ENCODE results near the gene PIBF1. TPM values are rescaled to one million over a fixed set of nuclear protein-coding genes. Genes with fewer than 3 reads are reported as not detected.

PIBF1 gene
- total and polyA plus RNA-seq, 10 of the 15 experiments (the other 5 are each of a cell fraction or from before 2014, with no cell fraction given), result 6.4 to 24.5 (median 11.1) TPM

DNA sequence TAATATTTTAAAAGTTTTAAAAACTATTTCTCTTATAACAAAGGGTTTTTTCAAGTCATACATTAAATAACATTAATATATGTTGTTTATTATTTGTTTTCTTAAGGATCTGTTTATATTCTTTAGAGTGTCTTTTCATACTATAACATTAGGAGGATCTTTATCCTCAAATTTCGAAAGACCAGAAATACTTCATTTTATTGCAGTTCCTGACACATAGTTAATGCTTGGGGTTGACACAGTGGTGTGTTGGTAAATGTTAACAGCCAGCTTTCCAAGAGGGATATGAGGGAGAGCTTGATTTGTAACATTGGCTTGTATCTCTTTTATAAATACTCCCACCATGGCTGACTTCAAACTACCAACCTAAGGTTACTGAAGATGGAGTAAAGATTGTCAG lies 150.3 kb downstream of the PIBF1 start:
- ChIA-PET RAD21 (ENCODE audit: unreplicated experiment) (no interaction called here), POLR2A (interaction anchor here (0.7 kb wide), 1 partner anchor 13 kb away, joined by 3 read pairs; no protein-coding TSS in a partner anchor), CTCF (no interaction called here), SMC1A (ENCODE audit: uncharacterized antibody, unreplicated experiment) (interaction anchor here (0.6 to 1.0 kb wide), 2 partner anchors 114 to 872 kb away, joined by 3 read pairs; no protein-coding TSS in a partner anchor)
- FAIRE-seq (no peak), ATAC-seq (no peak), DNase-seq (ENCODE audit: low read depth, low spot score) (no peak)
- Histone ChIP-seq H3K9ac (ENCODE audit: control insufficient read depth, insufficient read depth, low read length) (no peak overlapping the region), H3K27me3 (replicated peaks in 1 of 2; ENCODE audit: control insufficient read depth in 2 of 2, insufficient read depth in 2 of 2, low read length in 1 of 2) (no peaks in the 10 kb centered on the region), H3K79me2 (ENCODE audit: control insufficient read depth, insufficient read depth, low read length) (no peaks in the 10 kb centered on the region), H3K4me1 (ENCODE audit: control insufficient read depth, insufficient read depth, low read length) (no peaks in the 10 kb centered on the region), H3K4me3 (no peak overlapping the region), H3K4me2 (ENCODE audit: control insufficient read depth, insufficient read depth) (no peak overlapping the region), H3K36me3 (ENCODE audit: control insufficient read depth in 2 of 2, insufficient read depth in 2 of 2, low read length in 1 of 2) (no peaks in the 10 kb centered on the region), H2AFZ (ENCODE audit: control insufficient read depth, low read depth, low read length) (no peak overlapping the region), H3K9me3 (replicated peaks; ENCODE audit: control insufficient read depth, insufficient read depth, low read length) (no peaks in the 10 kb centered on the region), H3K27ac (ENCODE audit: control insufficient read depth, insufficient read depth) (no peak overlapping the region), H4K20me1 (ENCODE audit: control insufficient read depth, insufficient read depth) (no peaks in the 10 kb centered on the region)
- no TSS peak for BruUV-seq (replicated peaks)
- intact Hi-C loops (cut with micrococcal nuclease; ENCODE audit: unreplicated experiment), result no loop called here
- WGBS (ENCODE audit: insufficient coverage, insufficient replicate concordance, low lambda C conversion rate, missing lambda C conversion rate), result 100% methylated on average over 1 of the region's 1 CpG
- in situ Hi-C loops (cut with MboI), result no loop called here
- TF ChIP-seq, protein P1, sequence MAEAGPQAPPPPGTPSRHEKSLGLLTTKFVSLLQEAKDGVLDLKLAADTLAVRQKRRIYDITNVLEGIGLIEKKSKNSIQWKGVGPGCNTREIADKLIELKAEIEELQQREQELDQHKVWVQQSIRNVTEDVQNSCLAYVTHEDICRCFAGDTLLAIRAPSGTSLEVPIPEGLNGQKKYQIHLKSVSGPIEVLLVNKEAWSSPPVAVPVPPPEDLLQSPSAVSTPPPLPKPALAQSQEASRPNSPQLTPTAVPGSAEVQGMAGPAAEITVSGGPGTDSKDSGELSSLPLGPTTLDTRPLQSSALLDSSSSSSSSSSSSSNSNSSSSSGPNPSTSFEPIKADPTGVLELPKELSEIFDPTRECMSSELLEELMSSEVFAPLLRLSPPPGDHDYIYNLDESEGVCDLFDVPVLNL (IDR thresholded peaks at IDR 0.05; ENCODE audit: low read depth, low read length), result no peak
- TF ChIP-seq NFIC (IDR thresholded peaks at IDR 0.05; ENCODE audit: low read depth, low read length), result no peak
- TF ChIP-seq, protein P2, sequence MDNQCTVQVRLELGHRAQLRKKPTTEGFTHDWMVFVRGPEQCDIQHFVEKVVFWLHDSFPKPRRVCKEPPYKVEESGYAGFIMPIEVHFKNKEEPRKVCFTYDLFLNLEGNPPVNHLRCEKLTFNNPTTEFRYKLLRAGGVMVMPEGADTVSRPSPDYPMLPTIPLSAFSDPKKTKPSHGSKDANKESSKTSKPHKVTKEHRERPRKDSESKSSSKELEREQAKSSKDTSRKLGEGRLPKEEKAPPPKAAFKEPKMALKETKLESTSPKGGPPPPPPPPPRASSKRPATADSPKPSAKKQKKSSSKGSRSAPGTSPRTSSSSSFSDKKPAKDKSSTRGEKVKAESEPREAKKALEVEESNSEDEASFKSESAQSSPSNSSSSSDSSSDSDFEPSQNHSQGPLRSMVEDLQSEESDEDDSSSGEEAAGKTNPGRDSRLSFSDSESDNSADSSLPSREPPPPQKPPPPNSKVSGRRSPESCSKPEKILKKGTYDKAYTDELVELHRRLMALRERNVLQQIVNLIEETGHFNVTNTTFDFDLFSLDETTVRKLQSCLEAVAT (IDR thresholded peaks at IDR 0.05), result no peak
- TF ChIP-seq SRF (IDR thresholded peaks at IDR 0.05; ENCODE audit: low read depth in 2 of 2, low read length in 2 of 2), result no peak
- TF ChIP-seq, protein P3, sequence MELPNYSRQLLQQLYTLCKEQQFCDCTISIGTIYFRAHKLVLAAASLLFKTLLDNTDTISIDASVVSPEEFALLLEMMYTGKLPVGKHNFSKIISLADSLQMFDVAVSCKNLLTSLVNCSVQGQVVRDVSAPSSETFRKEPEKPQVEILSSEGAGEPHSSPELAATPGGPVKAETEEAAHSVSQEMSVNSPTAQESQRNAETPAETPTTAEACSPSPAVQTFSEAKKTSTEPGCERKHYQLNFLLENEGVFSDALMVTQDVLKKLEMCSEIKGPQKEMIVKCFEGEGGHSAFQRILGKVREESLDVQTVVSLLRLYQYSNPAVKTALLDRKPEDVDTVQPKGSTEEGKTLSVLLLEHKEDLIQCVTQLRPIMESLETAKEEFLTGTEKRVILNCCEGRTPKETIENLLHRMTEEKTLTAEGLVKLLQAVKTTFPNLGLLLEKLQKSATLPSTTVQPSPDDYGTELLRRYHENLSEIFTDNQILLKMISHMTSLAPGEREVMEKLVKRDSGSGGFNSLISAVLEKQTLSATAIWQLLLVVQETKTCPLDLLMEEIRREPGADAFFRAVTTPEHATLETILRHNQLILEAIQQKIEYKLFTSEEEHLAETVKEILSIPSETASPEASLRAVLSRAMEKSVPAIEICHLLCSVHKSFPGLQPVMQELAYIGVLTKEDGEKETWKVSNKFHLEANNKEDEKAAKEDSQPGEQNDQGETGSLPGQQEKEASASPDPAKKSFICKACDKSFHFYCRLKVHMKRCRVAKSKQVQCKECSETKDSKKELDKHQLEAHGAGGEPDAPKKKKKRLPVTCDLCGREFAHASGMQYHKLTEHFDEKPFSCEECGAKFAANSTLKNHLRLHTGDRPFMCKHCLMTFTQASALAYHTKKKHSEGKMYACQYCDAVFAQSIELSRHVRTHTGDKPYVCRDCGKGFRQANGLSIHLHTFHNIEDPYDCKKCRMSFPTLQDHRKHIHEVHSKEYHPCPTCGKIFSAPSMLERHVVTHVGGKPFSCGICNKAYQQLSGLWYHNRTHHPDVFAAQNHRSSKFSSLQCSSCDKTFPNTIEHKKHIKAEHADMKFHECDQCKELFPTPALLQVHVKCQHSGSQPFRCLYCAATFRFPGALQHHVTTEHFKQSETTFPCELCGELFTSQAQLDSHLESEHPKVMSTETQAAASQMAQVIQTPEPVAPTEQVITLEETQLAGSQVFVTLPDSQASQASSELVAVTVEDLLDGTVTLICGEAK (IDR thresholded peaks at IDR 0.05; ENCODE audit: borderline replicate concordance), result no peak
- TF ChIP-seq JUND (IDR thresholded peaks at IDR 0.05; ENCODE audit: low read depth, low read length), result no peak
- no peak for TF ChIP-seq IKZF2 (IDR thresholded peaks at IDR 0.05)
- TF ChIP-seq, protein P4, sequence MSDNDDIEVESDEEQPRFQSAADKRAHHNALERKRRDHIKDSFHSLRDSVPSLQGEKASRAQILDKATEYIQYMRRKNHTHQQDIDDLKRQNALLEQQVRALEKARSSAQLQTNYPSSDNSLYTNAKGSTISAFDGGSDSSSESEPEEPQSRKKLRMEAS (IDR thresholded peaks at IDR 0.05; ENCODE audit: low read depth, low read length), result no peak
- TF ChIP-seq EED (IDR thresholded peaks at IDR 0.05; ENCODE audit: low read depth), result no peak
- TF ChIP-seq MEF2A (IDR thresholded peaks at IDR 0.05; ENCODE audit: insufficient read depth, low read depth, low read length), result no peak
- TF ChIP-seq, protein P5, sequence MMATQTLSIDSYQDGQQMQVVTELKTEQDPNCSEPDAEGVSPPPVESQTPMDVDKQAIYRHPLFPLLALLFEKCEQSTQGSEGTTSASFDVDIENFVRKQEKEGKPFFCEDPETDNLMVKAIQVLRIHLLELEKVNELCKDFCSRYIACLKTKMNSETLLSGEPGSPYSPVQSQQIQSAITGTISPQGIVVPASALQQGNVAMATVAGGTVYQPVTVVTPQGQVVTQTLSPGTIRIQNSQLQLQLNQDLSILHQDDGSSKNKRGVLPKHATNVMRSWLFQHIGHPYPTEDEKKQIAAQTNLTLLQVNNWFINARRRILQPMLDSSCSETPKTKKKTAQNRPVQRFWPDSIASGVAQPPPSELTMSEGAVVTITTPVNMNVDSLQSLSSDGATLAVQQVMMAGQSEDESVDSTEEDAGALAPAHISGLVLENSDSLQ (IDR thresholded peaks at IDR 0.05), result no peak
- TF ChIP-seq, protein P6, sequence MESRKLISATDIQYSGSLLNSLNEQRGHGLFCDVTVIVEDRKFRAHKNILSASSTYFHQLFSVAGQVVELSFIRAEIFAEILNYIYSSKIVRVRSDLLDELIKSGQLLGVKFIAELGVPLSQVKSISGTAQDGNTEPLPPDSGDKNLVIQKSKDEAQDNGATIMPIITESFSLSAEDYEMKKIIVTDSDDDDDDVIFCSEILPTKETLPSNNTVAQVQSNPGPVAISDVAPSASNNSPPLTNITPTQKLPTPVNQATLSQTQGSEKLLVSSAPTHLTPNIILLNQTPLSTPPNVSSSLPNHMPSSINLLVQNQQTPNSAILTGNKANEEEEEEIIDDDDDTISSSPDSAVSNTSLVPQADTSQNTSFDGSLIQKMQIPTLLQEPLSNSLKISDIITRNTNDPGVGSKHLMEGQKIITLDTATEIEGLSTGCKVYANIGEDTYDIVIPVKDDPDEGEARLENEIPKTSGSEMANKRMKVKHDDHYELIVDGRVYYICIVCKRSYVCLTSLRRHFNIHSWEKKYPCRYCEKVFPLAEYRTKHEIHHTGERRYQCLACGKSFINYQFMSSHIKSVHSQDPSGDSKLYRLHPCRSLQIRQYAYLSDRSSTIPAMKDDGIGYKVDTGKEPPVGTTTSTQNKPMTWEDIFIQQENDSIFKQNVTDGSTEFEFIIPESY (IDR thresholded peaks at IDR 0.05), result no peak
- no peak for TF ChIP-seq SUZ12 (IDR thresholded peaks at IDR 0.05; ENCODE audit: unreplicated experiment)

Data from GM12878 (cell line).